MM.1S (cell line): ENCODE measurements around the gene ZNF473.

ENCODE experiments used
- DNase-seq: peaks from one replicate; pipeline ENCODE4 v3.0.0-alpha.2; 2015
- H2AFZ ChIP-seq: fragments of 300-600 bp; sonication (generic); 2 replicates; pipeline ENCODE4 v1.6.0; 2016; ENCODE audit warnings: antibody characterized with exemption, low read length
- H3F3A ChIP-seq: fragments of 300-600 bp; sonication (generic); 2 replicates; pipeline ENCODE4 v1.6.1; 2016; ENCODE audit warnings: mild to moderate bottlenecking, antibody characterized with exemption, low read length, moderate library complexity, mixed read lengths; ENCODE audit not compliant: insufficient read depth
- H3K27ac ChIP-seq: fragments of 300-600 bp; sonication (generic); 2 replicates; pipeline ENCODE4 v1.5.1; 2016; ENCODE audit warnings: mild to moderate bottlenecking, low read length
- H3K27me3 ChIP-seq: fragments of 300-600 bp; sonication (generic); replicated peaks from 2 replicates; pipeline ENCODE4 v1.6.0; 2016; ENCODE audit warnings: low read length; ENCODE audit not compliant: insufficient read depth
- H3K36me3 ChIP-seq: fragments of 300-600 bp; sonication (generic); replicated peaks from 2 replicates; pipeline ENCODE4 v1.6.1; 2016; ENCODE audit warnings: mild to moderate bottlenecking, low read length, mixed read lengths; ENCODE audit not compliant: insufficient read depth
- H3K4me1 ChIP-seq: fragments of 300-600 bp; sonication (generic); 2 replicates; pipeline ENCODE4 v1.6.1; 2016; ENCODE audit warnings: low read length, mixed read lengths
- H3K4me2 ChIP-seq: fragments of 300-600 bp; sonication (generic); 2 replicates; pipeline ENCODE4 v1.6.0; 2016; ENCODE audit warnings: low read depth, low read length
- H3K4me3 ChIP-seq: fragments of 300-600 bp; sonication (generic); 2 replicates; pipeline ENCODE4 v1.5.1; 2016; ENCODE audit warnings: low read length, mixed read lengths
- H3K79me2 ChIP-seq: fragments of 300-600 bp; sonication (generic); 2 replicates; pipeline ENCODE4 v1.6.1; 2016; ENCODE audit warnings: mixed run types, low read length, mixed read lengths
- H3K9ac ChIP-seq: fragments of 300-600 bp; sonication (generic); 2 replicates; pipeline ENCODE4 v1.6.1; 2016; ENCODE audit warnings: low read length, mixed read lengths
- H3K9me2 ChIP-seq: fragments of 300-600 bp; sonication (generic); replicated peaks from 2 replicates; pipeline ENCODE4 v1.6.1; 2016; ENCODE audit warnings: mild to moderate bottlenecking, low read length, mixed read lengths; ENCODE audit not compliant: insufficient read depth
- H3K9me3 ChIP-seq: fragments of 300-600 bp; sonication (generic); replicated peaks from 2 replicates; pipeline ENCODE4 v1.6.1; 2016; ENCODE audit warnings: mild to moderate bottlenecking, low read length, mixed read lengths; ENCODE audit not compliant: insufficient read depth
- H4K20me1 ChIP-seq: fragments of 300-600 bp; sonication (generic); 2 replicates; pipeline ENCODE4 v1.6.1; 2016; ENCODE audit warnings: mild to moderate bottlenecking, low read length, moderate library complexity, mixed read lengths; ENCODE audit not compliant: insufficient read depth
- EZH2 ChIP-seq: fragments of 300-600 bp; sonication (generic); optimal IDR thresholded peaks from 2 replicates; pipeline ENCODE3; 2017; ENCODE audit warnings: low read depth, mild to moderate bottlenecking, antibody characterized with exemption, low read length, mixed read lengths
- EZH2phosphoT487 ChIP-seq: fragments of 300-600 bp; sonication (generic); IDR thresholded peaks from 2 replicates; pipeline ENCODE4 v1.6.1; 2018; ENCODE audit warnings: antibody characterized with exemption, low read length
- TF ChIP-seq, protein P1 (sequence below): fragments of 300-600 bp; sonication (generic); IDR thresholded peaks from 2 replicates; pipeline ENCODE4 v1.5.1; 2016; ENCODE audit warnings: antibody characterized with exemption, low read length, mixed read lengths

Gene ZNF473

DNA sequence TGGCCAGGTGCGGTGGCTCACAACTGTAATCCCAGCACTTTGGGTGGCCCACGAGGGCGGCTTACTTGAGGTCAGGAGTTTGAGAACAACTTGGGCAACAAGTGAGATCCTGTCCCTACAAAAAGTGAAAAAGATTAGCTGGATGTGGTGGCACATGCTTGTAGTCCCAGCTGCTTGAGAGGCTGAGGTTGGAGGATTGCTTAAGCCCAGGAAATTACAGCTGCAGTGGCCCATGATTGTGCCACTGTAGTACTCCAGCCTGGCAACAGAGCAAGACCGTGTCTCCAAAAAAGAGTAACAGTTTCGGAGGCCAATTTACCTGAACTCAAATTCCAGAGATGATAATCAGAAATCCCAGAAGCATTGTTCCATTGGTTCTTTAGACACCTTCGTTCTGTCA lies 4.4 kb downstream of the ZNF473 start:
- H3K79me2 ChIP-seq = peaks cover 37% of the 10 kb centered on the region

DNA sequence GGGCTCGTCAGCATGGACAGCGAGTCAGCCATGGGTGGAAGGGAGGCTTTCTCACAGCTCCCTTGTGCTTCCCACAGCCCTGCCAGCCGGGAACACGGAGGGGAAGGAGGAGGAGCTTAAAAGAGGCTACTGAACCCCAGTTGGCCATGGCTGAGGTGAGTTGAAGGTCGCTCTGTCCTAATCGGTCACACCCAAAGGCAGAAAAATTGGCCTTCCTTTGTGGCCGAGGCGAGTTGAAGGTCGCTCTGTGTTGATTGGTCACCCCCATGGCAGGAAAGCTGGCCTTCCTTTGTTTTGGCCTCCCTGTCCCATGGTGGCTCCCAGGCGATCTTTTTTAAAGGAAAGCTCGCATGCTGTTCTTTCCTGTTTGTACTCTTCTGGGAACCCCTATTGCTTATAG lies 5.1 kb downstream of the ZNF473 start:
- Histone ChIP-seq H4K20me1 (0 out of 2 replicates have a peak, but pooled peaks cover 2% of the 10 kb centered on the region), H3K4me2 (no peak overlapping the region), H3K27ac (no peak overlapping the region), H3K27me3 (no peaks in the 10 kb centered on the region), H3K9me2 (no peaks in the 10 kb centered on the region), H3K79me2 (peaks cover 36% of the 10 kb centered on the region), H3K9me3 (no peaks in the 10 kb centered on the region), H3K9ac (no peak overlapping the region), H3K4me1 (no peaks in the 10 kb centered on the region), H3F3A (no peaks in the 10 kb centered on the region), H2AFZ (no peak overlapping the region), H3K4me3 (no peak overlapping the region), H3K36me3 (no peaks in the 10 kb centered on the region; the same call in 1 of the 2 replicates)
- DNase-seq = no peak
- TF ChIP-seq, protein P1, sequence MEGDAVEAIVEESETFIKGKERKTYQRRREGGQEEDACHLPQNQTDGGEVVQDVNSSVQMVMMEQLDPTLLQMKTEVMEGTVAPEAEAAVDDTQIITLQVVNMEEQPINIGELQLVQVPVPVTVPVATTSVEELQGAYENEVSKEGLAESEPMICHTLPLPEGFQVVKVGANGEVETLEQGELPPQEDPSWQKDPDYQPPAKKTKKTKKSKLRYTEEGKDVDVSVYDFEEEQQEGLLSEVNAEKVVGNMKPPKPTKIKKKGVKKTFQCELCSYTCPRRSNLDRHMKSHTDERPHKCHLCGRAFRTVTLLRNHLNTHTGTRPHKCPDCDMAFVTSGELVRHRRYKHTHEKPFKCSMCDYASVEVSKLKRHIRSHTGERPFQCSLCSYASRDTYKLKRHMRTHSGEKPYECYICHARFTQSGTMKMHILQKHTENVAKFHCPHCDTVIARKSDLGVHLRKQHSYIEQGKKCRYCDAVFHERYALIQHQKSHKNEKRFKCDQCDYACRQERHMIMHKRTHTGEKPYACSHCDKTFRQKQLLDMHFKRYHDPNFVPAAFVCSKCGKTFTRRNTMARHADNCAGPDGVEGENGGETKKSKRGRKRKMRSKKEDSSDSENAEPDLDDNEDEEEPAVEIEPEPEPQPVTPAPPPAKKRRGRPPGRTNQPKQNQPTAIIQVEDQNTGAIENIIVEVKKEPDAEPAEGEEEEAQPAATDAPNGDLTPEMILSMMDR = no peak
- TF ChIP-seq EZH2phosphoT487 (no peak), EZH2 (no peak)

More for the DNA sequence above, 4.4 kb downstream of the ZNF473 start:
- no peak for DNase-seq
- Histone ChIP-seq H3K27me3 (no peaks in the 10 kb centered on the region), H3K9me3 (no peaks in the 10 kb centered on the region), H3K27ac (no peak overlapping the region), H3K4me2 (no peak overlapping the region), H3K4me3 (no peak overlapping the region), H3K9ac (no peak overlapping the region), H4K20me1 (0 out of 2 replicates have a peak, but pooled peaks cover 2% of the 10 kb centered on the region), H3F3A (no peaks in the 10 kb centered on the region), H3K4me1 (no peaks in the 10 kb centered on the region), H3K9me2 (no peaks in the 10 kb centered on the region), H3K36me3 (no peaks in the 10 kb centered on the region; the same call in 1 of the 2 replicates), H2AFZ (no peak overlapping the region)
- TF ChIP-seq, protein P1 = no peak
- TF ChIP-seq EZH2 (no peak), EZH2phosphoT487 (no peak)

DNA sequence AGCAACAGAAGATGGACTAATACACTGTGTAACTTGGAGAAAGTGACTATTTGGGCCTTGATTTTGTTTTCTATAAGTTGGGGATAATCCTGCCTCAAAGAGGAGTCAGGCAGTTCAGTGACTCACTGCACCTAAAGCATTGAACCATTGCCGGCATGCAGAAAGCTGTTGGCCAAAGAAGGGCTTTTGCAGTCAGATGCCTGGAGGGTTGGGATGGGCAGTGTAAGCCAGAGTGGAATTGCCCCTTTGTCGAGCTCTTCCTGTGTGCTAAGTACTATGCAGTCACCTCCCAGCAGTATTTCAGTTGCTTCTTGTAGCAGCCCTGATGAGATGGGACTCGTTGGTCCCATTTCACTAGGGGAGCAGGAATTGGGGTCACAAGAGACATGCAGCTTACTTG lies 11.1 kb downstream of the ZNF473 start:
- Histone ChIP-seq H3K4me3 (no peak overlapping the region), H3K9me2 (no peaks in the 10 kb centered on the region), H3K36me3 (peaks cover 16% of the 10 kb centered on the region; the same call in 1 of the 2 replicates), H3K27ac (no peak overlapping the region), H3K4me1 (no peaks in the 10 kb centered on the region), H2AFZ (no peak overlapping the region), H3K27me3 (no peaks in the 10 kb centered on the region), H4K20me1 (no peaks in the 10 kb centered on the region), H3K4me2 (no peak overlapping the region), H3K79me2 (no peaks in the 10 kb centered on the region), H3K9ac (no peak overlapping the region), H3K9me3 (no peaks in the 10 kb centered on the region), H3F3A (no peaks in the 10 kb centered on the region)
- DNase-seq = no peak
- TF ChIP-seq EZH2 (no peak), EZH2phosphoT487 (no peak)
- TF ChIP-seq, protein P1 = no peak
